Uterus (tissue), 2 donors: Measurements from ENCODE around the gene ARHGAP4.

ENCODE experiments used
- POLR2A ChIP-seq, 2 donors: fragments of 450-650 bp; IDR thresholded peaks; one replicate each; pipeline ENCODE4 v1.6.1; 2016; ENCODE audit warnings: antibody characterized with exemption in 2 of 2, mild to moderate bottlenecking in 1 of 2, moderate library complexity in 1 of 2
- TF ChIP-seq, protein P1 (sequence below), 4 experiments: fragments of 200-600 bp in 2 of 4; fragments of 450-650 bp in 2 of 4; sonication (generic) in 2 of 4; IDR thresholded peaks; one replicate each; pipeline ENCODE4 v1.5.1; 2016 to 2019; ENCODE audit warnings: antibody characterized with exemption in 4 of 4, mild to moderate bottlenecking in 2 of 4, moderate library complexity in 1 of 4

DNA sequence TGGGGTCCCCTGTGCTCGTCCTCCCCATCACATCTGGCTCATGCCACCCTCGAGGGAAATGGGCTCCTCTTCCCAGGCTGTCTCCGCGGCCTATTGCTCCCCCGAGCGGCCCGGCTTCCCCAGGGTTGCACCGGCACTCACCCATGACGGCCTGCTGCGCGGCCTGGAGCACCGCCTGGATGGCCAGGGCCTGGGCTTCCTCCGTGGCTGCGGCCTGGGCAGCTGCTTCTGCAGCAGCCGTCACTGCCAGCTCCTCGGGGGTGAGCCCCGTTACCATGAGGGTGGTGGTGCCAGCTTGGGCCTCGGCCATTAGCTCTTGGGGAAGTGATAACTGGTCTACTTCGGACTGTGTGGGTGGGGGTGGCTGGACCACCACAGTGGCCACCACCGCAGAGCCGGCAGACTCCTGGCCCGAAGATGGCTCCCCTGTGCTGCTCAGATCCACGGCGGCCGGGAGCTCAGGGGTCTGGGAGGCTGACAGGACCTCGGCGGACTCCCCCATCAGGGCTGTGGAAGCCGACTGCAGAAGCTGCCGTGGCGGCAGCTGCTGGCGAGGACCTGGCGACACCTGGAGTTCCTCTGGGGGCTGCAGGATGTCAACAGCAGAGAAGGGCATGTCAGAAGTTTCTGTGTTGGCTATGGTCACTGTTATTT lies 26.4 kb upstream of the ARHGAP4 start:
- TF ChIP-seq, protein P1, sequence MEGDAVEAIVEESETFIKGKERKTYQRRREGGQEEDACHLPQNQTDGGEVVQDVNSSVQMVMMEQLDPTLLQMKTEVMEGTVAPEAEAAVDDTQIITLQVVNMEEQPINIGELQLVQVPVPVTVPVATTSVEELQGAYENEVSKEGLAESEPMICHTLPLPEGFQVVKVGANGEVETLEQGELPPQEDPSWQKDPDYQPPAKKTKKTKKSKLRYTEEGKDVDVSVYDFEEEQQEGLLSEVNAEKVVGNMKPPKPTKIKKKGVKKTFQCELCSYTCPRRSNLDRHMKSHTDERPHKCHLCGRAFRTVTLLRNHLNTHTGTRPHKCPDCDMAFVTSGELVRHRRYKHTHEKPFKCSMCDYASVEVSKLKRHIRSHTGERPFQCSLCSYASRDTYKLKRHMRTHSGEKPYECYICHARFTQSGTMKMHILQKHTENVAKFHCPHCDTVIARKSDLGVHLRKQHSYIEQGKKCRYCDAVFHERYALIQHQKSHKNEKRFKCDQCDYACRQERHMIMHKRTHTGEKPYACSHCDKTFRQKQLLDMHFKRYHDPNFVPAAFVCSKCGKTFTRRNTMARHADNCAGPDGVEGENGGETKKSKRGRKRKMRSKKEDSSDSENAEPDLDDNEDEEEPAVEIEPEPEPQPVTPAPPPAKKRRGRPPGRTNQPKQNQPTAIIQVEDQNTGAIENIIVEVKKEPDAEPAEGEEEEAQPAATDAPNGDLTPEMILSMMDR (IDR thresholded peaks at IDR 0.05) = no peak
- no peak for TF ChIP-seq POLR2A (IDR thresholded peaks at IDR 0.05)
